PC-9 (cell line): ENCODE data around the gene ANO7.

Experiments used
- CTCF ChIP-seq: fragments of 200-600 bp; sonication (generic); conservative IDR thresholded peaks from 2 replicates; pipeline ENCODE4 v1.6.1; 2017; ENCODE audit warnings: mixed run types, antibody characterized with exemption, mild to moderate bottlenecking, moderate library complexity
- EZH2 ChIP-seq: fragments of 200-600 bp; sonication (generic); IDR thresholded peaks from 2 replicates; pipeline ENCODE4 v1.8.0; 2017; ENCODE audit warnings: antibody characterized with exemption, low read depth

- no peak for TF ChIP-seq CTCF
- no peak for TF ChIP-seq EZH2
These were observed 31.4 kb downstream of the ANO7 start for GRCh38 chr2:241219856-241220356.
